H54 (cell line): ENCODE data around the gene PRR35.

Experiments used
- DNase-seq: peaks from one replicate; pipeline ENCODE4 v3.0.0; 2011; ENCODE audit warnings: low spot score, mixed read lengths; ENCODE audit not compliant: insufficient read length
- FAIRE-seq: peaks from 3 replicates; lab custom pipeline; 2011; peaks lifted over from hg19 to GRCh38; lab: Jason Lieb, UNC
- POLR2A ChIP-seq: IDR thresholded peaks from 2 replicates; pipeline ENCODE4 v1.6.1; 2011; ENCODE audit warnings: low read depth, mild to moderate bottlenecking, low read length

Gene PRR35

DNA sequence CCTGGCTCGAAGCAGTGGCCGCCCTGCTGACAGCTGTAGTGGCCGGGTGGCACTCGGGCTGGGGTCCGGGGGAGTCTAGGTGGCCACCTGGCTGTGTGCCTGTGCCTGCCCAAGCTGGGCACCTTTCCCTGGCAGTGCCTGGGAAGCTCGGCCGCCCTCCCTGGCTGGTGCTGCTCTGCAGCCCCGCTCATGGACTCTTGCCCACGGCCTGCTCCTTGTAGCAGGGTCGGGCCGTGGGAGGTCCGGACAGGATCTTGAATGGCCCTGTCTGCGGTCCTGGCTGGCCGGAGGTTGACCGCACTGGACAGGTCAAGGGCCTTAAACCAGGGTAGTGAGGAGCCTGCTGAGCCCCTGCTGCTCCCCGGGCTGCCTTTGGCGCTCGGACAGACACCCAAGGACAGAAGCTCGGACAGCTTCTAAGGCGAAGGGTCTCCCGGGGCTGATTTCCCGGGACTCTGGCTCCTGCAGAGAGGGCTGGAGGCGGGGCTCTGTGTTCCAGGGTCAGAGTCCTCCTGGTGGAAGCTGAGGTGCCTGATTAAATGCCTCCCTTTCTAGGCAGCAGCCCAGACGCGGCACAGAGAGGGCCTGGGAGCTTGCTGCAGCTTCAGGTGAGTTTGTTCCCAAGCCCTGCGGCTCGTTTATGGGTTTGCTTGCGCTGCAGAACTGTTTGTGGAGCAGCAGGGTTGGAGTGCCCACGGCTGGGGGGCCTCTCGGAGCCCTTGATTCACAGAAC is 26.6 kb upstream of the PRR35 start:
- DNase-seq (no peak), FAIRE-seq (no peak)
- no peak for TF ChIP-seq POLR2A

DNA sequence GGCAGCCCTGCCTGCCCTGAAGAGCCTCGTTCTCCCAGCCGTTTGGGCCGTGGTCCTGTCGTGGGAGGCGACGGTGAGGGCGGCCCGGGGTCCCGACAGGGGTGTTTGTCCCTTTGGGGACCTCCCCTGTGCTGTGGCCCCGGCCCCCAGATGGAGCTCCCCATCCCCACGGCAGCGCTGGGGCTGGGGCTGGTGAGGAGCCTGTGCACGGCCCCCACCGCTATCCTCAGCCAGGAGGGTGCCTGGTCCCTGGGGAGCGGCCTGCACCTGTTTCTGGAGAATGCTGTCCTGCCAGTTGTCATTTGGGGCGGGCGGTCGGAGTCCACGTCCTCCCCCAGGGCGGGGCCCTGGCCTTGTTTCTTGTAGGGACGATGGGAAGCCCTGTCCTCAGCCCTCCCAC is 26.1 kb upstream of the PRR35 start:
- FAIRE-seq, result no peak

DNA sequence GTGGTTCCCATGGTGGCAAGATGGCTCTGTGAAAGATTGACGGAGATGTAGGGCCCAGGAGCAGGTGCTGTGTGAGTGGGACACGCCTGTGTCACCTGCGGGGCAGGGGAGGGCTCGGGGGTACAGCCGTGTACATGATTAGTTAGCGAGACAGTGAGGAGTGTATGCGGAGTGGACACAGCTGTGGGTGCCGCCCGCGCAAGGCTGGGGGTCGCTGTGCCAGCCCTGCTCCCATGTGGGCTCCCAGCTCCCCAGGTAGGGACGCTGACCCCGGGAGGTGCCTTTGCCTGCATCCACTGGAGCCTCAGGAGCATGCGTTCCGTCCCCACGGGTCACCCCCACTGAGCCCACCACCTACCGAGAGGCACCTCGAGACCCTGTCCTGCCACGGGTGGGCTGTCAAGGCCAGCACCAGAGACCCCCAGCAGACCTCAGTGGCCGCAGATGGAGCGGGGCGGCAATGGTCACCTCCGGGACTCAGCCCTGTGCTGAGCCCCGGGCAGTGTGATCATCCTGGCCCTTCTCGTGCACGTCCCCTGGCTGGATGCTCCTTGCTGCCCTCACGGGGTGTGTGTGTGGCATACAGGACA is 25.2 kb upstream of the PRR35 start:
- no peak for DNase-seq
- no peak for FAIRE-seq
- no peak for TF ChIP-seq POLR2A

More for the DNA sequence above, 26.1 kb upstream of the PRR35 start:
- DNase-seq, result no peak
- TF ChIP-seq POLR2A, result no peak

- FAIRE-seq (peak; percentile 80), DNase-seq (peak; percentile 99)
- TF ChIP-seq POLR2A, result no peak
Measured at GRCh38 chr16:535446-536405, 24.5 kb upstream of the PRR35 start.

GRCh38 chr16:536746-537145 is 23.4 kb upstream of the PRR35 start:
- TF ChIP-seq POLR2A, result no peak
- DNase-seq (no peak), FAIRE-seq (no peak)

DNA sequence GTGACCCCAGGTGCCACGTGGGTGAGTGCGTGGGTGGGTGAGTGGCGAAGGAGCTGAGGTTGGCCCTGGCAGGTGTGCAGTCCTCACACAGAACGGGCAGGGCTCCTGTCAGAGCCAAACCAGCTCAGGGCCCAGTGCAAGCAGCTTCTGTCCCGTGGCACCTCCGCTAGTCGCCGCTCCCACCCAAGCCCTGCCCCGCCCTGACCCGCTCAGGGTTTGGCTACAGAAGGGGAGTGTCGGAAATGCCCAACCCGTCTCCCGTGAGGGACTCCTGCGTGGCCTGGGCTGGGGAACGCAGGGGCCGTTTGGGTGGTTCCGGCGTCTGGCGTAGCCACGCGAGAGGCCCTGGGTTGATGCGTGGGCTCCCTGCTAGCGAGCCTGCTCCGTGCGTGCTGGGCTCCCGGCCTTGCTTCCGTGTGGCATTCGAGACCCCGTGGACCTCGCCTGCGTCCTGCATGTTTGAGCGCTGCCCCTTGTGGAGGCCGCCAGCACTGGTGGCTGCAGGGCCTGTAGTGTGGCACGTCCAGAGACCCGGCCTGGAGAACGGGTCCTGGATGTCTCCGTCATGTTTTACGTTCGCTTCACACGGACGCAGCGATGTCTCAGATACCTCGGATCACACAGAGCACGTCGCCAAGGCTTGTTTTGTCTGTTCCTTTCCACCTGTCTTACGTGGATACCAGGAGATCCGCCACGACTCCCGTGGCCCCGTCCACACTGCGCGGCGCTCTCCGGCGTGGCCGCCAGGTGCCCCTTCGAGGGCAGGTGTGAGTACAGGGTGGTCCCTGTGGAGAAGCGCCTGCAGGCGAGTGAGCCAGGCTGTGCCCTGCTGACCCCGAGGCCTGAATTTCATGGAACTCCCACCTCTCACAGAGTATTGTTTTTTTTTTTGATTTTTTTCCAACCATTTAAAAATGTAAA is 22.5 kb upstream of the PRR35 start:
- FAIRE-seq (no peak), DNase-seq (no peak)
- no peak for TF ChIP-seq POLR2A

DNA sequence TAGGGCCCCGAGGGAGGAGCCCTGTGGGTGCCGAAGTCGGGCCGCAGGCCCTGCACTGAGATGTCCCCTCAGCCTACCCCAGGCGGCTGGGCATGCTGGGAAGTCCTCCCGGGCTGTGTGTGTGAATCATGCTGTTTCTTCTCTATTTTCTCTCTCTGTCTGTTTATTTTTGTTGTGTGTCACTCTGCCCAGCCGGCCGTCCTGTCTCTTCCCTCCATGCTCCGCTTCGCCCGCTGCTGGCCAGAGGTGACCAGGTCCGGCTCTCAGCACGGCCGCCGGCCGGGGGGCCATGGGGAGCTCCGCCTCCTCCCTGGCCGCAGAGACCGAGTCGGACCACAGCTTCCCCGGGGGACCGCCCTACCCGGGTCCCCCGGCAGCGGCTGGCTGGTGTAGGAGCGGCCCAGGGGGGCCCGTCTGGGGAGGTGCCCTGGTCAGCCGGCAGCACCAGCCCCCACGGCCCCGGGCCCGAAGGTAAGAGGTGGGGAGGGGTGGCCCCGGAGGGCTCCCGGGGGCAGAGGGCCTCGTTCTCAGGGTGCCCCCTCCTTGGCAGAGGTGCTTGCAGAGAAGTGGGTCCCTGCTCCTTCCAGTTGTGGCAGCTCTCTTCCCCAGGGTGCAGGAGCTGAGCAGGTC is 20.2 kb upstream of the PRR35 start:
- DNase-seq (no peak), FAIRE-seq (no peak)
- TF ChIP-seq POLR2A, result no peak

- DNase-seq (no peak), FAIRE-seq (no peak)
- TF ChIP-seq POLR2A, result no peak
Measured at GRCh38 chr16:540645-541340, 19.4 kb upstream of the PRR35 start.

DNA sequence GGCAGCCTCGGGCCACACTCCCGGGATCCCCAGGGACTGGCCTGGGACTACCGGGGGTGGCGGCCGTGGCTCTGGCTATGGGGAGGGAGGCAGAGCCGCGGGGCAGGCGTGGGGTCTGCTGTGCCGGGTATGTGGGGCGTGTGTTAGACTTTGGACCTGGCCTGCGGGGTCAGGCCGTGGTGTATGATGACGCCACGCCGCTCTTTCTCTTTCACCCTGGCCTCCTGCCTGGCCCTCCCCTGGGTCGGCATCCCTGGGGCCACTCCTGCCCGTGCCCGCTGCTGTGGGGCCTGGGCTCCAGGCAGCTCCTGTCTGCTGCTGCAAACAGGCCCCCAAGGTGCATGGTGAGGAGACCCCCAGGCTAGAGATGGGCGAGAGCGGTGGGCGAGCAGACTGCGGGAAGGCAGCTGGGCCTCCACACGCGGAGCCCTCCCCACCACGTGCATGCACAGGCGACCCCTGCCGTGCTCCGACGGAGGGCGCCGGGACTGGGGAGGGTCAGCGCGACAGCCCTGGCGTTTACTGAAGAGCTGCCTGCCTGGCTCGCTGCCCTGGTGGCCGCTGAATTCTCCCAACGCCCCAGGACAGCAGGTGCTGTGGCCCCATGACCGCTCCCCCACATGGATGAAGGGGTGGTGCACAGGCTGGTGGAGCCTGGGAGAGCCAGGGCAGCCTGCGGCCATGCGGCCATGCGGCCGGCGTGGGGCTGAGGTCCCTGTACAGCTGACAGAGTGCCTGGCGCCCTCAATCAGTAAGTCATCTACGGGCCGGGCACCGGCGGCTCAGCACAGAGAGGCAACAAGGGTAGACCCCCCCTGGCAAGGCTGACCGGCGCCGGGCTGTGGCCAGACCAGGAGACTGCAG is 16.7 kb upstream of the PRR35 start:
- FAIRE-seq, result no peak
- no peak for DNase-seq

DNA sequence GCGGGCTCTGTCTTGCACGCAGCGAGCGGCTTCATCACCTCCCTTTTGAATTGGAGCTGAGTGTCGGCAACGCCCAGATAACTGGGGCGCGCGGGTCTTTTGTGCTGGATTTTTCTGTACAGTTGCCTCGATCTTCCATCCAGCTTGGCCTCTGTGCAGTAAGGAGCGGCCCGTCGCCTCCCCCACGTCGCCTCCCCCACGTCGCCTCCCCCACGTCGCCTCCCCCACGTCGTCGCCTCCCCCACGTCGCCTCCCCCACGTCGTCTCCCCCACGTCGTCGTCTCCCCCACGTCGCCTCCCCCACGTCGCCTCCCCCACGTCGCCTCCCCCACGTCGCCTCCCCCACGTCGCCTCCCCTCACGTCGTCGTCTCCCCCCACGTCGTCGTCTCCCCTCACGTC is 15.7 kb upstream of the PRR35 start:
- DNase-seq (no peak), FAIRE-seq (no peak)
- TF ChIP-seq POLR2A, result no peak

More for the DNA sequence above, 16.7 kb upstream of the PRR35 start:
- TF ChIP-seq POLR2A, result no peak
